Transverse colon (tissue), 1 donor: Measurements from ENCODE around the gene TMEM255B.

Experiments used
- EP300 ChIP-seq: sonication (generic); formaldehyde crosslinking; IDR thresholded peaks from one replicate; pipeline ENCODE4 v1.6.1; 2017; ENCODE audit warnings: antibody characterized with exemption, low read depth
- POLR2A ChIP-seq: fragments of 450-650 bp; IDR thresholded peaks from one replicate; pipeline ENCODE4 v1.6.1; 2016; ENCODE audit warnings: antibody characterized with exemption, mild to moderate bottlenecking, moderate library complexity

GRCh38 chr13:113739527-113740285, 19.3 kb upstream of the TMEM255B start:
- TF ChIP-seq POLR2A: no peak
- no peak for TF ChIP-seq EP300
